HG03159 (cell line): Measurements from ENCODE around the gene SMYD2.
"Not testable (repeated sequence)": the region's sequence is repeated elsewhere in the genome, so short reads cannot be mapped to it uniquely, and the experiment has no call there.

Source experiments
- ATAC-seq: cut with Tn5 transposase; IDR thresholded peaks from one replicate; pipeline ENCODE4 v1.9.1; 2021; ENCODE audit warnings: mild to moderate bottlenecking, moderate library complexity; ENCODE audit not compliant: unreplicated experiment

Gene SMYD2

DNA sequence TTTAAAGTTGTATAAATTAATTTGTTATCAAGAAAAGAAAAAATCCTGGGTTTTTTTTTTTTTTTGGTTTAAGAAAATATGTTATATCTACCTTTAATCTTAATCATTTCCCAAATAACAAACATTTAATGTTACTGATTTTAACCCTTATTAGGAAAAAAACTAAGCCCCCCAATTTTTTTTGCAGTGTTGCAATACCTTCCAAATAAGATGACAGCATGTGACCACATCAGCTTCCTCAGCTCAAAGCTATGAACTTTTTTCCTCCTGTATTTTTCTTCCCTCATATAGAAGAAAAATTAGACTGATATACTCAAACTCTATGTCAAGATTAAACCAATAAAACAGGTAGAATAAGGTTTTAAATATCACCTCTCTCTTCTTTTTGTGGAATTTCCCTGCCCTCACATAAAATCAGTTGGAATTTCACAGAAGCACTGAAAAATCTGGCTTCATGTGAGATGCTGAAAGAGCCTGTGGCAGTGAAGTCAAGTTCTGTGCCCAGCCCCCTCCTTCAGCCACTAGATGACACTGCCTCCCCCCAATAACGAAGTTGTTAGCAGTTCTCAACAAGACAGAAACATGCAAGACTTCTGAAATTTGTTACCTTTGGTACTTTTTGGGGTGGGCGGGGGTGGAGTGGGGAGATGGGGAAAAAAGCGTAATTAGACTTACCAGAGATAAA is 9.6 kb upstream of the SMYD2 start:
- ATAC-seq: no peak

DNA sequence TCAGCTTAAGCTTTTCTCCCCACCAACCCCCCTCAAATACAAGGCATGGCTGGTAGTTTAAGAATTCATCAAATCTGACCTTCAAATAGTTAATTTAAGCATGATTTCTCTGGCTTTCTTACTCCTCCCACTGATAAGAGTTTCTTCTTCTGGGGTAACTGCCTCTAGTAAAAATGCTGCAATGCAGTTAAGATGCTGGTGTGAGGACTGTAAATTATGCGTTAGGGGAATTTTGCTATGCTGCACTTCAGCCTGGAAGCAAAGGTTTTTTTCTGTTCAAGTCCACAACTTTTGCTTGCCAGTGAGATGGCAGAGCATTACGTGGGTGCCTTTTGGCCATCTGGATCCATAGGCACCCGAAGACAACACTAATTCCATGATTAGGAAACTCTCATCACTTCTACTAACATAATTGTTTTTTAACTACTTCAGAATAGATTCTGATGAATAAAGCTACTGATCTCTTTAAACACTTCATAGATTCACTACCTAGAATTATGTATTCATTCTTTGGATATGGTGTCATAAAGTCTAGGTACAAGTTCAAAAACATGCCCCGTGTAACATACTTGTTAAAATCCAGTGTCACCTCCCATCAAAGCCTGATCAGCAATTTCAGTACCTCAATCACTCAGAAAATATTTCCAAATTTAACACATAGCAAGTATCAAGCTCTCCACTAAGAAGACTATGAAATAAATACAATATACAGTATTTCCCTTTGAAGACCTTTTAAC is 8.8 kb upstream of the SMYD2 start:
- no peak for ATAC-seq

DNA sequence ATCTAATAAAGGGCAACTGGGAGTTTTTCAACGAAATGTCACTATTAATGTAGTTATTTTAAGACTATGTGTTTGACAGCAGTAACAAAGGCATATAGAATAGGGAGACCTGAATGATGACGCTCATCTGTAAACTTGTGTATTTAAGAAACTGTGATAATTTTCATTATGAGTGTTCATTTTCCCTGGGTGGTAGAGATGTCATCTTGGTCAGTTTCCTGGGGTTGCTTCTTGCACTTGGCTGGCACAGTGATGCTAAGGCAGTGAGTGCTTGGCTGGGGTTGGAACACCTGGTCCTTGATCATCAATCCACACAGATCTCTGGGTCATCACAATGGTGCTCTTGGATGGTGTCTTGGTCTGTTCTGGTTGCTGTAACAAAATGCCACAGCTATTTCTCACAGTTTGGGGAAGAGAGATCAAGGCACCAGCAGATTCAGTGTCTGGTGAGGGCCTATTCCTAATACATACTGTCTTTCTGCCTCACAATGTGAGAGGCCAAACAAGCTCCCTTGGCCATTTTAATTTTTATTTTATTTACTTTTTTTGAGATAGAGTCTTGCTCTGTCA is 7.9 kb upstream of the SMYD2 start:
- no peak for ATAC-seq

- ATAC-seq: not testable (repeated sequence)
These were observed 5.3 kb upstream of the SMYD2 start for GRCh38 chr1:214275700-214276099.

DNA sequence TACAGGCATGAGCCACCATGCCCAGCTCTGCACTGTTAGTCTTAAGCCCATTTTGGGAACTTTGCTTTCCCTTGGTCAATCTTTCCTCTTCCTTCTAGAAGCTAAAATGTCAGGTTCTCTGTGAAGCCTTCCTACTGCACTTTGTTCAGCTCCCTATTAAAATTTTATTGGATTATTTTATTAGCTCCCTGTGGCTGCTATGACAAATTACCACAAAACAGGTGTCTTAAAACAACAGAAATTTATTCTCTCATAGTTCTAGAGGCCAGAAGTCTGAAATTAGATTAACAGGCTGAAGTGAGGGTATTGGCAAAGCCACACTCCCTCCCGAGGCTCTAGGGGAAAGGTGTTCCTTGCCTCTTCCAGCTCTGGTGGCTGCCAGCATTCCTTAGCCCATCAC is 4.2 kb upstream of the SMYD2 start:
- no peak for ATAC-seq

DNA sequence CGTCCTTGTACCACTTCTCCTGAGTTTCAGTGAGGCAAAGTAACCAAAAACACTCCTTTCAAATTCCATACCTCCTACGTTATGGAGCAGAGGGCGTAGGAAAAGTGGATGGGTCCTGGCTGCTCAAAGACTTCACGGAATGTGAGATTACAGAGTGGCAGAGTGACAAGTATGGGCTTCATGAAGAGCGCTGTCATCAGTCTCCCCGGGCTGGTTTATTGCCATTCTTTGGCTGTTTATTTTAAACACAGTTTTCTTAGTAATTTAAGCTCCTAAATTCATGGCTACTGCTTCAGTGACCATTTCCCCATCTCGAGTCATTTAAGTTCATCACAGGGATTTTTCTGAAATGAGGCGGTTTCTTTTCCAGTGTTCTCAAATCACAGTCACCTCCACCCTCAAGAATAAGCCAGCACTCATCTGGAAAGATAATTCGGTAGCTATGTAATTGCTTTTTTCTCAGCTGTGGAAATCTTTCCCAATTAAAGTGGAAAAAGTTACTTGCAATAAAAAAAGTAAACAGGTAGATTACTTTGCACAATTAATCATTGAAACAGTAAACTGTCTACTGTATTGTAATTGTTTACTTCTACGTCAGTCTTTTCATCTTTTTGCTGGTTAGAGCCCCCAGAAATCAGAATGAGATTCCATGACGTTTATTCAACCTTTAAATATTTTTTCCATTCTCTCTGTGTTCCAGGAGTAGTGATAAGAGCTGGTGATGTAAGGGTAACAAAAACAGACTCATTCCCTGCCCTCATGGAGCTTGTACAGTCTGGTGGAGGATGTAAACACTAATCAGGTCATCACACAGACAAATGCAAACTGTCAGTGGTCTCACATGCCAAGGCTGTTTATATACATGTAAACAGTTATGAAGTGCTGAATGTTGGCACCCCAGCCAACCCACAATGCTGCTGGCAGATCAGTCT is 3.0 kb upstream of the SMYD2 start:
- no peak for ATAC-seq

GRCh38 chr1:214280386-214281020 is 456 bp upstream of the SMYD2 start:
- ATAC-seq: peak; percentile 59

DNA sequence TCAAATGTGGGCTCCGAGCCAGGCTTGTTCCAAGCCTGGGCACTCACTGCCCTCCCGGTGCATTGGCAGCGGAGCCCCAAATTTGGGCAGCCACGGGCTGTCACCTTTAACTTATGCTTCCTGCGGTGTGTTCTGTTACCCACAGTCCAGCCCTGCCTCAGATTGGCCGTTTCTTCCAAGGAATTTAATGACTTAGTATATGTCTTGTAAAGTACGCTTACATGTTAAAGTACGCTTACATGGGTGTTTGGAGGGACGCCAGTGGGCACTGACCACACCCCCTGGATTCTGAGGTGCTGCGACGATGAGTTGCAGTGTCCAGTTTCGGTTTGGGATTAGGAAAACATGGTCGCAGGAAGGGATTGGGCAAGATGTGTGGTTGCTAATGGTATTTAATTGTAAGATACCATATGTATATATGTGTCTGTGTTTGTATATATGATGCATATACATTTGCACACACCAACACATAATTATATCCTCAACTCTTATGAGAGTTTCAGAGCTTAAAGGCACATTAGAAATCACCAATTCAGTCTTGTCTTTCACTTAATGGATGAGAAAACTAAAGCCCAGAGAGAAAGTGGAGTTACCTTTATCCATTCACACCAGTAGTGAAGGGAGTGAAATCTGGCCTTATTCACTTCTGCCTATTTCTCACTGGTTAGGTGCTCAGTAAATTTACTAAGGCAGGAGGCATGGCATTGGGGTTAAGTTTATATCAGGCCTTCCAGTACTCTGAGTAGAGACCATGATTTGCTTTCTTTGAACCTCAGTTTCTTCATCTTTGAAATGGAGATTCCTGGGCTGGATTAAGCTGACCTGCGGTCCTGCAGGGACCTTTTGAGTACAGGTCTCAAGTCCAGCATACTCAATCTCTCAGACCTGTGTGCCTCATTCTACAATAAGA is 1.0 kb downstream of the SMYD2 start:
- ATAC-seq: no peak

DNA sequence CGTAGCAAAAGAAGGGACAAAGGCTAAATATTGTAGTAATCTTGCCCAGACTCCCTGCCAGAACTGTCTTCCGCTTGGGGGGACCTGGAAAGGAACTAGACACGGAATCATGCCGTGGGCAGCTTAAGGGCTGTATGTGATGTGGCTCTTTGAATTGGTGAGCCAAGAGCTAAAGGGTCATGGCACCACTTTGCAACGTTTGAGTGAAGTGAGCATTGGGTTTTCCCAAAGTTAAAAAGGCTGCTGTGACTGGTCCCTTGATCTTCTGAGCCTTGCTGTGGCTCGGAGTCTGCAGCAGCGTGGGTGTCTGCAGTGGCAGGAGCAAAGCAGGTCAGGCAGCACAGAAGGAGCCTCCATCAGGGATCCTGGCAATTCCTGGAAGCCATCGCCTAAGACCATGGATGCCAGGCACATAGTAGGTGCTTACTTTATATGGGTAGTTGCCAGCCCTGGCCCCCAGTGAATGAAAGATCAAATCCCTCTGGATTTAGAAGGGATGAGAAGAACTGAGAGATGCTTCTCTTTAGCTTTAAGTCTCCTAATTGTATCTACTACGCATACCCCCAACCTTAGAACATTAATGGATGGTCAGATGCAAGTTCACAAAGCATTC is 1.8 kb downstream of the SMYD2 start:
- ATAC-seq: no peak

GRCh38 chr1:214285610-214286440 is 4.9 kb downstream of the SMYD2 start:
- no peak for ATAC-seq

DNA sequence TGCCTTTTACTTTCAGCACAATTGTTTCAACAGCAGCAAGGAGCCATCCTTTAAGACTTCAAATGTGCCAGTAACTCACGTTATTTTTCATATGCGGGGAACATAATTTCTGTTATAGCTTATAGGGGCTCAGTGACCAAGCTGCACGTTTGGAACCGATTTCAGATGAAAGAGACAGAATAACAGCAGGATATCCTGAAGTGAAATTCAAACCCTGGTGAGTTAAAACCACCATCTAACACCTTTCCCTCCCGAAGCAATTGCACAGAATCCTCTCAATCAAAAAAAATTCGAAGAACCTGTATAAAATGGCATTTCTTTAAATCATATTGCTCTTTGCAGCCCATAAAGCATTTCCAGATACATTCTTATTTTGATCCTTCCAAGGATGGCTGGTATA is 6.9 kb downstream of the SMYD2 start:
- no peak for ATAC-seq

DNA sequence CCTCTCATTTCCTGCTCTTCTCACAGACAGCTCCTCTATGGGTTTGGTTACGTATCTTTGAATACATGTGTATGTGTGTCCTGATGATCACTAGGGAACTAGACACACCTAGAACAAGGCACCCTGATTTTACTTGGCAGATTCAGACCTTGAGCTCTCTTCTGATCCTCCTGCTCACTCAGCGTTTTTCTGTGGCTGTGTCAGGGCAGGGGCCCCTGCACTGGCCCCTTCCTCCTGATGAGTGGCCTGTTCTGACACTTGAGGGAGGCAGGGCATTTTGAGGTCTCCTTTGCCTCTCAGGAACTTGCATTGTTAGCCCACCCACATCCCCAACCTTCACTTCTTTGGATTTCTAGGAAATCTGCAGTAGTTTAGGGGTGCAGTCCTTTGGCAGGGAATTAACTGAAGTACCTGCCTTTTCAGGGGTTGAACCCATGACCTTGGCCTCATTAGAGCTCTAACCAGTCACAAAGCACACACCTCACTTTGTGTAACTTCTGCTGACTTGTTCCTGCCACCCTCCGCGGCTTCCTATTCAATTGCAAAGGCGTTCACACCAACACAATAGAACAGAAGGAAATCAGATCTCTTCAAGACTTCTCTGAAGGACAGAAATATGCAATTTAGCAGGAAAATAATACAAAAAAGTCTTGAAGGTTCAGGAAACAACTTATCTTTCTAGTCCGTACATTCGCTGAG is 8.8 kb downstream of the SMYD2 start:
- ATAC-seq: no peak

DNA sequence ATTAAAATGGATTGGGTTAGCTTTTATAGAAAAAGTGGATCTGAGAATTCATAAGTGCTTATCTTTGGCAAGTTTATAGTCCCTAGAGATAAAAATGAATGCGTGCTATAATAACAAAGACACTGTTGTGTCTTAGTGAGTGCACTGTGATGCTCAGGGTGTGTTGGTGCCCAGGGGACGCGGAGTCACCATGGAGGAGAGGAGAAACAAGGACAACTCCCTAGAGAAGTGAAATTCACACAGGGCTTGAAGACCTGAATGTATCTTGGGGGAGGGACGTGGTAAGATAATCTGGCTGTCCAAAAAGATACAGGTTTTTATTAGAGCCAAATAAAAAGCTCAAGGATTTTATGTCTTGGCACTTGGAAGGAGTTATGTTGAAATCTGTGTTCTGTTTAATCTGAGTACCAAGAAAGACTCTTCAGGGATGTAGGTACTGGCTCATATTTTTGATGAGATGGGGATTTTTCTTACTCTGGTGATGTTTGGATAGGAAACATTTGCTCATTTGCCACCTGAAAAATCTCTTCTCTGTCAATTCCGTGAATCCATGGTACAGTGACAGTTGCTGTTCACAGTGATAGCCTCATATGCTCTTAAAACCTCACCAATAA is 9.6 kb downstream of the SMYD2 start:
- no peak for ATAC-seq

DNA sequence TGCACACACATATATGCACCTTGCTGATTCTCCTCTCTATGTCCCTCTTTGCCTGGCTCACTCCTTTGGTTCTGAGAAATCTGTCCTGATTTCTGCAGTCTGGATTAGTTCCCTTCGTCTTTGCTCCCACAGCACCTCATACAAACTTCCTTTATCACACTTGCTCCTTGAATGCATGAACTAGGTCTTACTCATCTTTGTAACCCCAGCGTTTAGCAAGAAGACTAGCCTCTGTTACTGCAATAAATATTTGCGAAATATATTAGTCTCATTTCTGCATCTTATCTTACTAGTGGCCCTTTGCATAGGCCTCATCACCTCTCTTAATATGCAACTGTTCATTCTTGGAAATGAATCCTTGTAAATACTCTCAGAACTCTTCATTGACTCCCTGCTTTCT is 11.4 kb downstream of the SMYD2 start:
- no peak for ATAC-seq

DNA sequence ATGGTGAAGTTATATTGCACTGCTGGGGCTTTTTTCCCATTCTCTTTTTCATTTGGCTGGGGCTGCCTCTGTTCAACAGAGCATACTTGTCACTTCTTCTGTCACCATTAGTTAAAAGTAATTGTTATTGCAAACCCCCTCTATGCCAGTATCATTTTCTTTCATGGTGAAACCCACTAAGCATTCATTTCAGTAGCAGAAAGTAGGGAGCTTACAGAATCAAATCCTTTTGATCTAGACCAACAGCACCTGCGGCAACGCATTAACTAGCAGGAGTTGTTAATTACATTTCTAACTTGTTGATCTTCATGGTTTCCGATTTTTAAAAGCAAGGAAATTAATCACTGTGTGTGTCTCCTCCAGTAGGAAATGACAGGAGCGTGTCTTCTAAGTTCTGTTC is 15.0 kb downstream of the SMYD2 start:
- ATAC-seq: peak; percentile 44

GRCh38 chr1:214296860-214297745 is 16.1 kb downstream of the SMYD2 start:
- peak; percentile 12 for ATAC-seq
